A549 (cell line): ENCODE data around the gene TEF. TPM values are rescaled to one million over a fixed set of nuclear protein-coding genes. Genes with fewer than 3 reads are reported as not detected.

Experiments
- ATAC-seq, 2 experiments: fragments of 200-7000 bp in 1 of 2; fragments of >200 bp in 1 of 2; cut with Nextera tagmentation in 1 of 2; cut with Tn5 transposase in 1 of 2; 3 replicates each; pipeline versions ENCODE4 v1.8.0 to v1.9.1; 2018 to 2020; ENCODE audit warnings: mild to moderate bottlenecking in 1 of 2, moderate library complexity in 1 of 2
- CTCF ChIA-PET: fragments of 300-600 bp; sonication (Branson Sonifier 250); formaldehyde crosslinking; extraction: SDS; loops from one replicate; lab custom pipeline; 2021; ENCODE audit warnings: antibody characterized with exemption, inconsistent platforms; lab: Yijun Ruan, JAX
- POLR2A ChIA-PET: fragments of 350-600 bp; formaldehyde crosslinking; extraction: SDS; loops from one replicate; lab custom pipeline; 2021; ENCODE audit warnings: antibody characterized with exemption, inconsistent platforms; lab: Yijun Ruan, JAX
- DNase-seq, 2 experiments: peaks; one replicate each; pipeline versions ENCODE4 v3.0.0 to v3.0.0-alpha.2; 2011 to 2016; ENCODE audit warnings: low read depth in 1 of 2, low spot score in 1 of 2
- FAIRE-seq: peaks from 2 replicates; lab custom pipeline; 2011; peaks lifted over from hg19 to GRCh38; lab: Jason Lieb, UNC
- H3K27ac ChIP-seq, 2 experiments: fragments of >200 bp; sonication (Bioruptor Twin); formaldehyde crosslinking; 3 replicates each; pipeline ENCODE4 v1.5.1; 2016 to 2017
- H3K4me1 ChIP-seq: fragments of >200 bp; sonication (Bioruptor Twin); formaldehyde crosslinking; 3 replicates; pipeline ENCODE4 v1.6.1; 2016
- H3K4me2 ChIP-seq: fragments of >200 bp; sonication (Bioruptor Twin); formaldehyde crosslinking; 3 replicates; pipeline ENCODE4 v1.6.1; 2016
- H3K4me3 ChIP-seq: fragments of >200 bp; sonication (Bioruptor Twin); formaldehyde crosslinking; 3 replicates; pipeline ENCODE4 v1.5.1; 2016
- H3K9me3 ChIP-seq: fragments of >200 bp; sonication (Bioruptor Twin); formaldehyde crosslinking; 3 replicates; pipeline ENCODE4 v1.6.1; 2016
- CBX2 ChIP-seq: fragments of 200-600 bp; sonication (generic); IDR thresholded peaks from 2 replicates; pipeline ENCODE4 v1.6.1; 2016; ENCODE audit warnings: low read depth, mild to moderate bottlenecking, borderline replicate concordance
- CBX8 ChIP-seq: fragments of 200-600 bp; sonication (generic); IDR thresholded peaks from 2 replicates; pipeline ENCODE4 v1.6.1; 2016
- CHD4 ChIP-seq: fragments of 200-600 bp; sonication (generic); IDR thresholded peaks from 2 replicates; pipeline ENCODE4 v1.6.1; 2016; ENCODE audit warnings: antibody characterized with exemption, mild to moderate bottlenecking, borderline replicate concordance
- ELK1 ChIP-seq: fragments of 150-350 bp; IDR thresholded peaks from 2 replicates; pipeline ENCODE4 v1.6.1; 2014; ENCODE audit warnings: low read depth, mild to moderate bottlenecking, low read length
- EP300 ChIP-seq, 2 experiments: fragments of >200 bp; sonication (Bioruptor Twin); formaldehyde crosslinking; IDR thresholded peaks; 2 replicates in 1 of 2; 3 replicates in 1 of 2; pipeline ENCODE4 v1.6.1; 2016 to 2017
- FOSL2 ChIP-seq, 2 experiments: fragments of 450-650 bp in 1 of 2; fragments of >200 bp in 1 of 2; sonication (Bioruptor Twin) in 1 of 2; formaldehyde crosslinking; IDR thresholded peaks; 2 replicates each; pipeline versions ENCODE4 v1.5.0 to v1.6.1; 2016 to 2020; ENCODE audit warnings: mild to moderate bottlenecking in 1 of 2, moderate library complexity in 1 of 2
- GATA3 ChIP-seq: IDR thresholded peaks from 2 replicates; pipeline ENCODE4 v1.6.1; 2012; ENCODE audit warnings: borderline replicate concordance
- HOXA7 ChIP-seq: fragments of 250-450 bp; sonication (Bioruptor Pico); IDR thresholded peaks from 2 replicates; pipeline ENCODE4 v1.5.0; 2020; ENCODE audit warnings: mild to moderate bottlenecking, moderate library complexity
- JUN ChIP-seq, 2 experiments: fragments of >200 bp; sonication (Bioruptor Twin); formaldehyde crosslinking; IDR thresholded peaks; 2 replicates in 1 of 2; 3 replicates in 1 of 2; pipeline ENCODE4 v1.6.1; 2016 to 2017
- KDM1A ChIP-seq: fragments of 200-600 bp; sonication (generic); IDR thresholded peaks from 2 replicates; pipeline ENCODE4 v1.6.1; 2016; ENCODE audit warnings: low read depth, mild to moderate bottlenecking
- MAFK ChIP-seq: fragments of 450-650 bp; IDR thresholded peaks from 2 replicates; pipeline ENCODE4 v1.6.1; 2014; ENCODE audit not compliant: partially characterized antibody
- MYC ChIP-seq: IDR thresholded peaks from 2 replicates; pipeline ENCODE4 v1.6.1; 2012; ENCODE audit warnings: mild to moderate bottlenecking, inconsistent platforms, low read length, improper control_type of control experiment, borderline replicate concordance
- NFE2L2 ChIP-seq: fragments of 150-350 bp; conservative IDR thresholded peaks from 2 replicates; pipeline ENCODE4 v1.6.1; 2014; ENCODE audit warnings: low read length
- PHF8 ChIP-seq: fragments of 200-600 bp; sonication (generic); IDR thresholded peaks from 2 replicates; pipeline ENCODE4 v1.6.1; 2016; ENCODE audit warnings: low read depth, mild to moderate bottlenecking, antibody characterized with exemption, moderate library complexity, borderline replicate concordance
- POLR2A ChIP-seq: IDR thresholded peaks from 2 replicates; pipeline ENCODE4 v1.6.1; 2012; ENCODE audit warnings: mild to moderate bottlenecking, low read length
- RAD21 ChIP-seq, 2 experiments: fragments of >200 bp in 1 of 2; sonication (Bioruptor Twin) in 1 of 2; formaldehyde crosslinking in 1 of 2; IDR thresholded peaks in 1 of 2; conservative IDR thresholded peaks in 1 of 2; 2 replicates in 1 of 2; 3 replicates in 1 of 2; pipeline ENCODE4 v1.6.1; 2012 to 2018; ENCODE audit warnings: inconsistent platforms in 1 of 2
- RNF2 ChIP-seq: fragments of 200-600 bp; sonication (generic); IDR thresholded peaks from 2 replicates; pipeline ENCODE4 v1.6.1; 2016; ENCODE audit warnings: low read depth, mild to moderate bottlenecking, antibody characterized with exemption, moderate library complexity, borderline replicate concordance
- SMC3 ChIP-seq: fragments of >200 bp; sonication (Bioruptor Twin); formaldehyde crosslinking; IDR thresholded peaks from 3 replicates; pipeline ENCODE4 v1.6.1; 2018; ENCODE audit warnings: inconsistent platforms
- SREBF2 ChIP-seq: fragments of 450-650 bp; IDR thresholded peaks from 2 replicates; pipeline ENCODE4 v1.6.1; 2014; ENCODE audit warnings: mild to moderate bottlenecking, moderate library complexity
- ZFP36 ChIP-seq: fragments of 450-650 bp; IDR thresholded peaks from 2 replicates; pipeline ENCODE4 v1.6.1; 2014; ENCODE audit warnings: borderline replicate concordance; ENCODE audit not compliant: partially characterized antibody
- ZNF302 ChIP-seq: fragments of 250-450 bp; sonication (Bioruptor Pico); IDR thresholded peaks from 2 replicates; pipeline ENCODE4 v1.9.0; 2021; ENCODE audit warnings: inconsistent platforms, mild to moderate bottlenecking, moderate library complexity
- ZSCAN20 ChIP-seq: fragments of 250-450 bp; sonication (Bioruptor Pico); IDR thresholded peaks from 2 replicates; pipeline ENCODE4 v1.8.0; 2022; ENCODE audit warnings: mild to moderate bottlenecking, moderate library complexity
- WGBS: methylation state at CpG from one replicate; pipeline ENCODE4 v1.1.6; 2017; ENCODE audit errors: missing lambda C conversion rate; 5-methylcytosine and 5-hydroxymethylcytosine counted together
- polyA plus RNA-seq, 4 experiments: library from polyadenylated mRNA; depleted of rRNA in 3 of 4; stranded (reverse); fragments of >200 nt; fragmentation: RNase III in 1 of 4; extraction: RNeasy Plus Mini Kit Qiagen cat#74134 plus additional on column Dnase treatment in 1 of 4; gene quantifications; 2 replicates in 3 of 4; 3 replicates in 1 of 4; pipeline ENCODE4 v1.2.3, GENCODE V29; 2011 to 2017
- TF ChIP-seq, protein P1 (sequence below): fragments of >200 bp; sonication (Bioruptor Twin); formaldehyde crosslinking; IDR thresholded peaks from 3 replicates; pipeline ENCODE4 v1.5.1; 2016

Gene TEF
- polyA plus RNA-seq, 2 of the 4 experiments (the other 2 are of a cell fraction), result 1.4 to 2.8 TPM

- ATAC-seq (peak; percentile 93 to 99), FAIRE-seq (peak; percentile 28), DNase-seq (peak; percentile 86 to 96)
- CTCF ChIA-PET, result interaction anchor here (0.6 to 9.7 kb wide), 38 partner anchors 10 to 481 kb away, joined by 3 to 196 read pairs (median 4); partner anchors contain the start of genes ACO2, PHF5A, TEF and TOB2
- TF ChIP-seq ZFP36 (no peak), SMC3 (peak; percentile 90), FOSL2 (IDR thresholded peaks at IDR 0.05) (no peak), FOSL2 (CRISPR knock-in tag; IDR thresholded peaks at IDR 0.05) (peak; percentile 36; the same call in 1 of the 2 replicates), MYC (no peak), RAD21 (conservative IDR thresholded peaks at IDR 0.05 in 1 of 2, IDR thresholded peaks at IDR 0.05 in 1 of 2) (peak; percentile 85 to 92), NFE2L2 (no peak), MAFK (peak; percentile 99), POLR2A (no peak)
- TF ChIP-seq, protein P1, sequence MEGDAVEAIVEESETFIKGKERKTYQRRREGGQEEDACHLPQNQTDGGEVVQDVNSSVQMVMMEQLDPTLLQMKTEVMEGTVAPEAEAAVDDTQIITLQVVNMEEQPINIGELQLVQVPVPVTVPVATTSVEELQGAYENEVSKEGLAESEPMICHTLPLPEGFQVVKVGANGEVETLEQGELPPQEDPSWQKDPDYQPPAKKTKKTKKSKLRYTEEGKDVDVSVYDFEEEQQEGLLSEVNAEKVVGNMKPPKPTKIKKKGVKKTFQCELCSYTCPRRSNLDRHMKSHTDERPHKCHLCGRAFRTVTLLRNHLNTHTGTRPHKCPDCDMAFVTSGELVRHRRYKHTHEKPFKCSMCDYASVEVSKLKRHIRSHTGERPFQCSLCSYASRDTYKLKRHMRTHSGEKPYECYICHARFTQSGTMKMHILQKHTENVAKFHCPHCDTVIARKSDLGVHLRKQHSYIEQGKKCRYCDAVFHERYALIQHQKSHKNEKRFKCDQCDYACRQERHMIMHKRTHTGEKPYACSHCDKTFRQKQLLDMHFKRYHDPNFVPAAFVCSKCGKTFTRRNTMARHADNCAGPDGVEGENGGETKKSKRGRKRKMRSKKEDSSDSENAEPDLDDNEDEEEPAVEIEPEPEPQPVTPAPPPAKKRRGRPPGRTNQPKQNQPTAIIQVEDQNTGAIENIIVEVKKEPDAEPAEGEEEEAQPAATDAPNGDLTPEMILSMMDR, result peak; percentile 79
- TF ChIP-seq, all 56 proteins: peak for 5
- no peak overlapping the region for H3K4me3 ChIP-seq
- H3K4me1 ChIP-seq, result peaks cover 13% of the 10 kb centered on the region
- peak overlapping the region; percentile 40 to 91; a peak in 4 of 6 replicates for H3K27ac ChIP-seq
- 41% methylated on average over 10 of the region's 18 CpGs for WGBS
- POLR2A ChIA-PET, result interaction anchor here (0.7 to 3.5 kb wide), 5 partner anchors 23 to 123 kb away, joined by 3 to 27 read pairs (median 4); partner anchors contain the start of genes ACO2, PHF5A, TEF and TOB2
- H3K9me3 ChIP-seq, result no peaks in the 10 kb centered on the region
- H3K4me2 ChIP-seq, result peak overlapping the region; percentile 48; the same call in 2 of the 3 replicates
Measured at GRCh38 chr22:41403532-41404318, 22.0 kb downstream of the TEF start.

DNA sequence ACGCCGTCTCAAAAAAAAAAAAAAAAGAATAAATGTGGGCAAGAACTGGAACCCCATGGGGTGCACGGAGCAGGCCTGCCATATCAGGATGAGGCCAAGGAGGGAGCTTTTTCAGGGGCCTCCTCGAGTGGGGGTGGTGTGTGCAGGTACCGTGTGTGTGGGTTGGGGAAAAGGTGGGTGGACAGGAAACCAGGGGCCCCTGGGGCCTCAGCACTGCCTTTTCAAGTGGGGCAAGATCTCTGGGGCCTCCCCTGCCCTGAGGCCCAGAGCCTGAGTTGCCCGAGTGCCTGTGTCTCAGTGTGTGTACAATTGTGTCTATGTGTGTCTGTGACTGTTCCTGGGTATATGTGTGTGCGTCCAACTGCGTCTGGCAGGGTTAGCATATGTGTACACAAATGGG lies 23.8 kb downstream of the TEF start:
- CTCF ChIA-PET, result interaction anchor here (0.7 to 9.7 kb wide), 5 partner anchors 103 to 191 kb away, joined by 3 to 196 read pairs (median 6); no protein-coding TSS in a partner anchor
- H3K9me3 ChIP-seq, result no peaks in the 10 kb centered on the region
- POLR2A ChIA-PET, result interaction anchor here (1.0 to 1.2 kb wide), 2 partner anchors 23 to 41 kb away, joined by 3 to 6 read pairs; partner anchors contain the start of gene TOB2
- H3K4me2 ChIP-seq, result no peak overlapping the region
- DNase-seq (no peak), ATAC-seq (no peak), FAIRE-seq (no peak)
- H3K4me1 ChIP-seq, result peaks cover 13% of the 10 kb centered on the region
- no peak overlapping the region for H3K27ac ChIP-seq
- 79% methylated on average over 8 of the region's 8 CpGs for WGBS
- no peak overlapping the region for H3K4me3 ChIP-seq
- no peak for TF ChIP-seq ZNF302 (CRISPR knock-in tag)
- TF ChIP-seq, protein P1, result no peak
- TF ChIP-seq PHF8, result no peak
- no peak for TF ChIP-seq EP300 (IDR thresholded peaks at IDR 0.05)
- TF ChIP-seq CBX2, result no peak
- no peak for TF ChIP-seq KDM1A
- no peak for TF ChIP-seq JUN (IDR thresholded peaks at IDR 0.05)
- TF ChIP-seq ZSCAN20 (CRISPR knock-in tag), result no peak
- no peak for TF ChIP-seq SREBF2
- TF ChIP-seq RNF2, result no peak
- TF ChIP-seq CHD4, result no peak
- no peak for TF ChIP-seq GATA3
- no peak for TF ChIP-seq POLR2A
- TF ChIP-seq HOXA7, result no peak
- TF ChIP-seq CBX8, result no peak
- TF ChIP-seq ELK1, result no peak
- TF ChIP-seq, all 56 proteins: peak for 0
